ENCODE measurements around the gene USP25.

USP25 gene

GRCh38 chr21:15706696-15707095 lies 23.1 kb upstream of the USP25 start:
- Histone ChIP-seq H3K4me3 (ENCODE audit: low read length) (no peak overlapping the region), H3K36me3 (replicated peaks; ENCODE audit: low read depth, low read length) (no peaks in the 10 kb centered on the region), H3K4me2 (ENCODE audit: low read length) (no peak overlapping the region), H3K9me3 (ENCODE audit: insufficient read depth, low read length) (no peaks in the 10 kb centered on the region), H3K79me2 (ENCODE audit: low read length) (no peaks in the 10 kb centered on the region), H4K20me1 (ENCODE audit: insufficient read depth, low read length) (no peaks in the 10 kb centered on the region), H3K9ac (ENCODE audit: low read length) (no peak overlapping the region), H3K27ac (ENCODE audit: low read length) (no peak overlapping the region), H3K4me1 (ENCODE audit: low read length) (peaks cover 3% of the 10 kb centered on the region; the same call in 1 of the 2 replicates), H3K27me3 (ENCODE audit: low read depth, low read length) (no peaks in the 10 kb centered on the region), H2AFZ (ENCODE audit: low read depth, low read length) (no peak overlapping the region)
- TF ChIP-seq CTCF (IDR thresholded peaks at IDR 0.05; ENCODE audit: low read depth, low read length), result no peak
- TF ChIP-seq EZH2phosphoT487 (IDR thresholded peaks at IDR 0.05; ENCODE audit: low read depth), result no peak

- Histone ChIP-seq H3K4me3 (ENCODE audit: low read length) (peak overlapping the region; percentile 42), H4K20me1 (ENCODE audit: insufficient read depth, low read length) (no peaks in the 10 kb centered on the region), H3K36me3 (replicated peaks; ENCODE audit: low read depth, low read length) (no peaks in the 10 kb centered on the region), H3K27me3 (ENCODE audit: low read depth, low read length) (no peaks in the 10 kb centered on the region), H3K9me3 (ENCODE audit: insufficient read depth, low read length) (no peaks in the 10 kb centered on the region), H3K4me2 (ENCODE audit: low read length) (peak overlapping the region; percentile 44), H3K4me1 (ENCODE audit: low read length) (peaks cover 11% of the 10 kb centered on the region; the same call in 1 of the 2 replicates), H2AFZ (ENCODE audit: low read depth, low read length) (0 out of 2 replicates have a peak overlapping the region, but pooled peaks have one; percentile 18), H3K27ac (ENCODE audit: low read length) (no peak overlapping the region), H3K79me2 (ENCODE audit: low read length) (no peaks in the 10 kb centered on the region), H3K9ac (ENCODE audit: low read length) (no peak overlapping the region)
- TF ChIP-seq CTCF (IDR thresholded peaks at IDR 0.05; ENCODE audit: low read depth, low read length), result no peak
- no peak for TF ChIP-seq EZH2phosphoT487 (IDR thresholded peaks at IDR 0.05; ENCODE audit: low read depth)
Observed at GRCh38 chr21:15713412-15713811, 16.4 kb upstream of the USP25 start.

DNA sequence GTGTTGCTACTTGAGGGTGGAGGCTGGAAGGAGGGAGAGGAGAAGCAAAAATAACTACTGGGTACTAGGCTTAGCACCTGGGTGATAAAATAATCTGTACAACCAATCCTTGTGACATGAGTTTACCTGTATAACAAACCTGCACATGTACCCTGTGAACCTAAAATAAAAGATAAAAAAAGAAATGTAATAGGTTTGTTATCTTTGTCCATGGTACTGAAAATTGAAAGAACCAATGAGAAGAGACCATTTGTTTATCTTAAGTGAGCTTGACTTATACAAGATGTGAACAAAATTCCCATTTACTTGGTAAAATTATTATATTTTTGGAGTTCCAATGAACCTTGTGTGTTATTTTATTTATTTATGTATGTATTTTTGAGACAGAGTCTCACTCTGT lies 11.1 kb upstream of the USP25 start:
- no peaks in the 10 kb centered on the region for H3K36me3 ChIP-seq (replicated peaks; ENCODE audit: low read depth, low read length)
- no peak overlapping the region for H3K9ac ChIP-seq (ENCODE audit: low read length)
- no peak overlapping the region for H2AFZ ChIP-seq (ENCODE audit: low read depth, low read length)

GRCh38 chr21:15719976-15720375 lies 9.8 kb upstream of the USP25 start:
- H3K9ac ChIP-seq (ENCODE audit: low read length), result no peak overlapping the region
- no peaks in the 10 kb centered on the region for H3K9me3 ChIP-seq (ENCODE audit: insufficient read depth, low read length)
- H3K27me3 ChIP-seq (ENCODE audit: low read depth, low read length), result no peaks in the 10 kb centered on the region
- no peaks in the 10 kb centered on the region for H3K79me2 ChIP-seq (ENCODE audit: low read length)
- H3K4me1 ChIP-seq (ENCODE audit: low read length), result no peaks in the 10 kb centered on the region
- no peaks in the 10 kb centered on the region for H3K36me3 ChIP-seq (replicated peaks; ENCODE audit: low read depth, low read length)
- no peak overlapping the region for H3K4me3 ChIP-seq (ENCODE audit: low read length)
- no peak overlapping the region for H2AFZ ChIP-seq (ENCODE audit: low read depth, low read length)
- H4K20me1 ChIP-seq (ENCODE audit: insufficient read depth, low read length), result no peaks in the 10 kb centered on the region
- no peak for TF ChIP-seq EZH2phosphoT487 (IDR thresholded peaks at IDR 0.05; ENCODE audit: low read depth)
- no peak for TF ChIP-seq CTCF (IDR thresholded peaks at IDR 0.05; ENCODE audit: low read depth, low read length)
- no peak overlapping the region for H3K27ac ChIP-seq (ENCODE audit: low read length)
- no peak overlapping the region for H3K4me2 ChIP-seq (ENCODE audit: low read length)

More for the DNA sequence above, 11.1 kb upstream of the USP25 start:
- no peaks in the 10 kb centered on the region for H4K20me1 ChIP-seq (ENCODE audit: insufficient read depth, low read length)
- H3K4me2 ChIP-seq (ENCODE audit: low read length), result no peak overlapping the region
- H3K4me1 ChIP-seq (ENCODE audit: low read length), result peaks cover 4% of the 10 kb centered on the region; the same call in 1 of the 2 replicates
- no peak for TF ChIP-seq EZH2phosphoT487 (IDR thresholded peaks at IDR 0.05; ENCODE audit: low read depth)
- TF ChIP-seq CTCF (IDR thresholded peaks at IDR 0.05; ENCODE audit: low read depth, low read length), result no peak
- H3K79me2 ChIP-seq (ENCODE audit: low read length), result no peaks in the 10 kb centered on the region
- no peaks in the 10 kb centered on the region for H3K27me3 ChIP-seq (ENCODE audit: low read depth, low read length)
- H3K4me3 ChIP-seq (ENCODE audit: low read length), result no peak overlapping the region
- no peaks in the 10 kb centered on the region for H3K9me3 ChIP-seq (ENCODE audit: insufficient read depth, low read length)
- no peak overlapping the region for H3K27ac ChIP-seq (ENCODE audit: low read length)

Measured in OCI-LY3 (cell line).